Central memory CD8-positive, alpha-beta T cell (primary cell): Measurements from ENCODE around the gene VPREB1.
"Not testable (repeated sequence)": the region's sequence is repeated elsewhere in the genome, so short reads cannot be mapped to it uniquely, and the experiment has no call there.

Experiments
- ATAC-seq: fragments of 150-1000 bp; cut with Tn5 transposase; replicated peaks from 2 replicates; pipeline ENCODE4 v1.10.0; 2022; ENCODE audit warnings: mild to moderate bottlenecking, moderate FRiP score, moderate number of reproducible peaks; ENCODE audit not compliant: poor library complexity, severe bottlenecking; ENCODE audit errors: extremely low read depth
- DNase-seq, 2 donors: peaks; one replicate each; pipeline ENCODE4 v3.0.0; 2021; ENCODE audit warnings: low spot score in 2 of 2
- H3K27ac Mint-ChIP-seq: one replicate; pipeline ENCODE4 v1.8.0; 2022; ENCODE audit warnings: low read depth, mild to moderate bottlenecking, moderate library complexity, mixed read lengths
- H3K27me3 Mint-ChIP-seq: one replicate; pipeline ENCODE4 v1.8.0; 2022; ENCODE audit warnings: mixed read lengths
- H3K36me3 Mint-ChIP-seq: one replicate; pipeline ENCODE4 v1.8.0; 2022; ENCODE audit warnings: mild to moderate bottlenecking, moderate library complexity, mixed read lengths; ENCODE audit not compliant: insufficient read depth
- H3K4me1 Mint-ChIP-seq: one replicate; pipeline ENCODE4 v1.8.0; 2022; ENCODE audit warnings: mixed read lengths
- H3K4me3 Mint-ChIP-seq: one replicate; pipeline ENCODE4 v1.8.0; 2022; ENCODE audit warnings: mild to moderate bottlenecking, moderate library complexity, mixed read lengths
- H3K9me3 Mint-ChIP-seq: one replicate; pipeline ENCODE4 v1.8.0; 2022; ENCODE audit warnings: mixed read lengths

Gene VPREB1

GRCh38 chr22:22263823-22264222 is 19.2 kb downstream of the VPREB1 start:
- DNase-seq, ATAC-seq, H3K4me3 Mint-ChIP-seq, H3K27ac Mint-ChIP-seq, H3K27me3 Mint-ChIP-seq, H3K4me1 Mint-ChIP-seq, H3K36me3 Mint-ChIP-seq, H3K9me3 Mint-ChIP-seq: not testable (repeated sequence)

GRCh38 chr22:22270036-22270676 is 25.6 kb downstream of the VPREB1 start:
- H3K27me3 Mint-ChIP-seq, ATAC-seq, H3K9me3 Mint-ChIP-seq, DNase-seq, H3K4me3 Mint-ChIP-seq, H3K36me3 Mint-ChIP-seq, H3K27ac Mint-ChIP-seq, H3K4me1 Mint-ChIP-seq: not testable (repeated sequence)

- not testable (repeated sequence) for ATAC-seq, H3K4me3 Mint-ChIP-seq, DNase-seq, H3K27ac Mint-ChIP-seq, H3K4me1 Mint-ChIP-seq, H3K36me3 Mint-ChIP-seq, H3K9me3 Mint-ChIP-seq, H3K27me3 Mint-ChIP-seq
These were observed 32.8 kb downstream of the VPREB1 start for GRCh38 chr22:22277423-22277822.

GRCh38 chr22:22284962-22285756 is 40.6 kb downstream of the VPREB1 start:
- not testable (repeated sequence) for H3K27ac Mint-ChIP-seq, H3K36me3 Mint-ChIP-seq

GRCh38 chr22:22286390-22287105 is 42.0 kb downstream of the VPREB1 start:
- H3K4me3 Mint-ChIP-seq, H3K27me3 Mint-ChIP-seq, H3K4me1 Mint-ChIP-seq, H3K27ac Mint-ChIP-seq, DNase-seq, H3K9me3 Mint-ChIP-seq, ATAC-seq, H3K36me3 Mint-ChIP-seq: not testable (repeated sequence)

More at GRCh38 chr22:22284962-22285756, 40.6 kb downstream of the VPREB1 start:
- H3K4me1 Mint-ChIP-seq, H3K9me3 Mint-ChIP-seq, ATAC-seq, H3K27me3 Mint-ChIP-seq, DNase-seq, H3K4me3 Mint-ChIP-seq: not testable (repeated sequence)

GRCh38 chr22:22287106-22287626 is 42.6 kb downstream of the VPREB1 start:
- DNase-seq, H3K27me3 Mint-ChIP-seq, H3K27ac Mint-ChIP-seq, H3K36me3 Mint-ChIP-seq, ATAC-seq, H3K4me3 Mint-ChIP-seq, H3K4me1 Mint-ChIP-seq, H3K9me3 Mint-ChIP-seq: not testable (repeated sequence)

GRCh38 chr22:22289666-22290065 is 45.1 kb downstream of the VPREB1 start:
- H3K9me3 Mint-ChIP-seq, H3K27me3 Mint-ChIP-seq, H3K4me1 Mint-ChIP-seq, H3K36me3 Mint-ChIP-seq, DNase-seq, ATAC-seq, H3K27ac Mint-ChIP-seq, H3K4me3 Mint-ChIP-seq: not testable (repeated sequence)

- H3K4me1 Mint-ChIP-seq, H3K36me3 Mint-ChIP-seq, H3K9me3 Mint-ChIP-seq, ATAC-seq, H3K27ac Mint-ChIP-seq, DNase-seq, H3K27me3 Mint-ChIP-seq, H3K4me3 Mint-ChIP-seq: not testable (repeated sequence)
These were observed 46.7 kb downstream of the VPREB1 start for GRCh38 chr22:22291129-22291806.

- H3K36me3 Mint-ChIP-seq, H3K4me3 Mint-ChIP-seq, H3K27ac Mint-ChIP-seq, H3K4me1 Mint-ChIP-seq, H3K27me3 Mint-ChIP-seq, H3K9me3 Mint-ChIP-seq, DNase-seq, ATAC-seq: not testable (repeated sequence)
These were observed 48.1 kb downstream of the VPREB1 start for GRCh38 chr22:22292656-22293055.

- H3K4me1 Mint-ChIP-seq, H3K9me3 Mint-ChIP-seq, H3K27me3 Mint-ChIP-seq, DNase-seq, H3K27ac Mint-ChIP-seq, H3K4me3 Mint-ChIP-seq, ATAC-seq, H3K36me3 Mint-ChIP-seq: not testable (repeated sequence)
These were observed 48.9 kb downstream of the VPREB1 start for GRCh38 chr22:22293436-22293835.

GRCh38 chr22:22294641-22295040 is 50.1 kb downstream of the VPREB1 start:
- not testable (repeated sequence) for H3K4me1 Mint-ChIP-seq, H3K27ac Mint-ChIP-seq, ATAC-seq, H3K36me3 Mint-ChIP-seq, H3K9me3 Mint-ChIP-seq, DNase-seq, H3K4me3 Mint-ChIP-seq, H3K27me3 Mint-ChIP-seq
